22Rv1 (cell line): ENCODE measurements around the gene SPATA17.

Experiments
- ZFX ChIP-seq: fragments of 450-650 bp; IDR thresholded peaks from 2 replicates; pipeline ENCODE4 v1.6.1; 2017; ENCODE audit warnings: antibody characterized with exemption, borderline replicate concordance
- TF ChIP-seq, protein P1 (sequence below): fragments of 450-650 bp; IDR thresholded peaks from 2 replicates; pipeline ENCODE4 v1.5.1; 2017; ENCODE audit warnings: mild to moderate bottlenecking

DNA sequence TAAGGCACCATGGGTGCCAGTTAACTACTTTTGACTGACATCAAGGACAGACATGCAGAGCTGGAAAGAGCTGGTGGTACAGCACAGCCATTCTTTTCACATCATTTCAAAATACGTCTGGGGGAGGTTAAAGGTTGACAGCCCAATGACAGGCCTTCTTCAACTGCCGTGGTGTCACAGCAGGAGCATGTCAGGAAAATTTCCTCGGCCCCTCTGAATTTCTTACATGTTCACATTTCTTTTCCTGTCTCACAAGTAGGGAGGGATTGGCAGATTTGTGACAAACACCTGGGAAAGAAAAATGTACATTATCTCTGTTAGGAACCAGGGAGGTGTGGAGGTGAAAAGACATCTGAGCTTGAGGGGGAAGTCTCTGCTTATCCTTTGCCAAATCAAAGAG lies 279.1 kb downstream of the SPATA17 start:
- TF ChIP-seq, protein P1, sequence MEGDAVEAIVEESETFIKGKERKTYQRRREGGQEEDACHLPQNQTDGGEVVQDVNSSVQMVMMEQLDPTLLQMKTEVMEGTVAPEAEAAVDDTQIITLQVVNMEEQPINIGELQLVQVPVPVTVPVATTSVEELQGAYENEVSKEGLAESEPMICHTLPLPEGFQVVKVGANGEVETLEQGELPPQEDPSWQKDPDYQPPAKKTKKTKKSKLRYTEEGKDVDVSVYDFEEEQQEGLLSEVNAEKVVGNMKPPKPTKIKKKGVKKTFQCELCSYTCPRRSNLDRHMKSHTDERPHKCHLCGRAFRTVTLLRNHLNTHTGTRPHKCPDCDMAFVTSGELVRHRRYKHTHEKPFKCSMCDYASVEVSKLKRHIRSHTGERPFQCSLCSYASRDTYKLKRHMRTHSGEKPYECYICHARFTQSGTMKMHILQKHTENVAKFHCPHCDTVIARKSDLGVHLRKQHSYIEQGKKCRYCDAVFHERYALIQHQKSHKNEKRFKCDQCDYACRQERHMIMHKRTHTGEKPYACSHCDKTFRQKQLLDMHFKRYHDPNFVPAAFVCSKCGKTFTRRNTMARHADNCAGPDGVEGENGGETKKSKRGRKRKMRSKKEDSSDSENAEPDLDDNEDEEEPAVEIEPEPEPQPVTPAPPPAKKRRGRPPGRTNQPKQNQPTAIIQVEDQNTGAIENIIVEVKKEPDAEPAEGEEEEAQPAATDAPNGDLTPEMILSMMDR: no peak
- TF ChIP-seq ZFX: no peak
